Stomach (tissue), 4 donors: Measurements from ENCODE around the gene SPAG16.

Experiments used
- POLR2A ChIP-seq, 4 donors: fragments of 450-650 bp; IDR thresholded peaks; one replicate each; pipeline ENCODE4 v1.6.1; 2016; ENCODE audit warnings: antibody characterized with exemption in 4 of 4, control low read depth in 2 of 4, mild to moderate bottlenecking in 1 of 4, moderate library complexity in 1 of 4
- POLR2AphosphoS5 ChIP-seq, 3 donors: sonication (generic); formaldehyde crosslinking; IDR thresholded peaks; one replicate each; pipeline ENCODE4 v1.6.1; 2016; ENCODE audit warnings: antibody characterized with exemption in 3 of 3
- TF ChIP-seq, protein P1 (sequence below), 7 experiments: fragments of 450-650 bp in 4 of 7; fragments of 200-600 bp in 3 of 7; sonication (generic) in 3 of 7; IDR thresholded peaks; one replicate each; pipeline ENCODE4 v1.5.1; 2016 to 2019; ENCODE audit warnings: antibody characterized with exemption in 7 of 7, control low read depth in 2 of 7, mild to moderate bottlenecking in 1 of 7

- TF ChIP-seq POLR2A (IDR thresholded peaks at IDR 0.05) (no peak), POLR2AphosphoS5 (IDR thresholded peaks at IDR 0.05) (no peak)
- TF ChIP-seq, protein P1, sequence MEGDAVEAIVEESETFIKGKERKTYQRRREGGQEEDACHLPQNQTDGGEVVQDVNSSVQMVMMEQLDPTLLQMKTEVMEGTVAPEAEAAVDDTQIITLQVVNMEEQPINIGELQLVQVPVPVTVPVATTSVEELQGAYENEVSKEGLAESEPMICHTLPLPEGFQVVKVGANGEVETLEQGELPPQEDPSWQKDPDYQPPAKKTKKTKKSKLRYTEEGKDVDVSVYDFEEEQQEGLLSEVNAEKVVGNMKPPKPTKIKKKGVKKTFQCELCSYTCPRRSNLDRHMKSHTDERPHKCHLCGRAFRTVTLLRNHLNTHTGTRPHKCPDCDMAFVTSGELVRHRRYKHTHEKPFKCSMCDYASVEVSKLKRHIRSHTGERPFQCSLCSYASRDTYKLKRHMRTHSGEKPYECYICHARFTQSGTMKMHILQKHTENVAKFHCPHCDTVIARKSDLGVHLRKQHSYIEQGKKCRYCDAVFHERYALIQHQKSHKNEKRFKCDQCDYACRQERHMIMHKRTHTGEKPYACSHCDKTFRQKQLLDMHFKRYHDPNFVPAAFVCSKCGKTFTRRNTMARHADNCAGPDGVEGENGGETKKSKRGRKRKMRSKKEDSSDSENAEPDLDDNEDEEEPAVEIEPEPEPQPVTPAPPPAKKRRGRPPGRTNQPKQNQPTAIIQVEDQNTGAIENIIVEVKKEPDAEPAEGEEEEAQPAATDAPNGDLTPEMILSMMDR (IDR thresholded peaks at IDR 0.05) = no peak
These were observed 1041.1 kb downstream of the SPAG16 start for GRCh38 chr2:214325404-214325803.
